Kidney tubule cell (primary cell): ENCODE measurements around the gene ULBP2.
"Not testable (repeated sequence)": the region's sequence is repeated elsewhere in the genome, so short reads cannot be mapped to it uniquely, and the experiment has no call there.

Experiments used
- DNase-seq: peaks from one replicate; pipeline ENCODE4 v3.0.0-alpha.2; 2018; ENCODE audit warnings: low spot score

Gene ULBP2

GRCh38 chr6:149941583-149942460 is at the start of gene ULBP2:
TSS of gene ULBP2 (plus strand) at chr6:149942014. CDS start at chr6:149942073, 59 bp downstream.
- DNase-seq: peak; percentile 96

- no peak for DNase-seq
Measured at GRCh38 chr6:149895048-149895590, 46.7 kb upstream of the ULBP2 start.

GRCh38 chr6:149895833-149896271 is 46.0 kb upstream of the ULBP2 start:
- DNase-seq: peak; percentile 77

- DNase-seq: no peak
Measured at GRCh38 chr6:149896491-149896890, 45.3 kb upstream of the ULBP2 start.

DNA sequence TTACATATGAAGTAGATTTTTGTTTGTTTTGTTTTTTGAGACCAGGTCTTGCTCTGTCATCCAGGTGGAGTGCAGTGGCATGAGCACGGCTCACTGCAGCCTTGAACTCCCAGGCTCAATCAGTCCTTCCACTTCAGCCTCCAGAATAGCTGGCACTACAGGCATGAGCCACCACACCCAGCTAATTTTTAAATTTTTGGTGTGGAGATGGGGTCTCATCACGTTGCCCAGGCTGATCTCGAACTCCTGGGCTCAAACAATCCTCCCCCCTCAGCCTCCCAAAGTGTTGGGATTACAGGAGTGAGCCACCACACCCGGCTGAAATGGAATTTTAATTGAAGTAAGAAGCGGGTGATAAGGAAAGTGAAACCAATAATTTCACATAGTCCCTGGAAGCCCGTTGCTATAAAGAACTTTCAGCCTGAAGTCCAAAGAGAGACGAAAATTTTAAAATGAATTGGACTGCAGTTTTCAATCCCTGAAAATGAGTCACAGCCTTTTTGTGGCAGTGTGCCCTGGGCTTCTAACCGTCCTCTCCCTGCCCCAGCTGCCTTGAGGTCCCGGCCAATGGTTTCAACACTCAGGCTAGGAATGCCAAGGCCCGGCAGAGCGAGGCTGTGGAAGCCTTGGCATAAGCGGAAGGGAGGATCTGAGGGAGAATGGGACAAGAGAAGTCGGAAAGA is 44.7 kb upstream of the ULBP2 start:
- DNase-seq: peak; percentile 29

- no peak for DNase-seq
Measured at GRCh38 chr6:149897855-149898744, 43.7 kb upstream of the ULBP2 start, which contains the start of gene RAET1E. TSS of gene RAET1E (minus strand) at chr6:149898113. CDS start at chr6:149890901, 7,212 bp downstream.

DNA sequence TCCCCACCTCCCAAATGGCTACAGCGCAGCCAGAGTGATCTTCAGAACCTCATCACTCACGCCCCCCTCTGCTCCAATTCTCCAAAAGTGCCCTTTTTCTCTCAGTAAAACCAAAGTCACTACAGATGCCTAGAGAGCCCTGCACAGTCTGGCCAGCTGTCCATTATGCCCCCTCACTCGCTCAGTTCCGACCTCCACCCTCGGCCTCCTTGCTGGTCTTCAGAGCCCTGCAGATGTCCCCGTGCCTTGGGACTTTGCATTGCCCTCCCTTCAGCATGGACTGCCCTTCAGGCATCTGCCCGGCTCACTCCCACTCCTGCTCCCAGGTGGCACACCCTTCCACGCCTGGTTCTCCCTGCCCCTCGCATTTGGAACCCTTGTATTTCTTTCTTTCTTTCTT is 42.8 kb upstream of the ULBP2 start:
- no peak for DNase-seq

DNA sequence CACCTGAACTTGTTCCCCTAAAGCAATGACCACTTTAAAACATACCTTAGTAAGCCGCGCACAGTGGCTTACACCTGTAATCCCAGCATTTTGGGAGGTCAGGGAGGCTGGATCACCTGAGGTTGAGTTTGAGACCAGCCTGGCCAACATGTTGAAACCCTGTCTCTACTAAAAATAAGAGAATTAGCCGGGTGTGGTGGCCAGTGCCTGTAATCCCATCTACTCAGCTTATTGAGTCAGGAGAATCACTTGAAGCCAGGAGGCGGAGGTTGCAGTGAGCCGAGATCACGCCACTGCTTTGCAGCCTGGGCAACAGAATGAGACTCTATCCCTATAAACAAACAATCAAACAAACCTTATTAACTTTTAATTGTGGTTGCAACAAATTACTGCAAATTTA is 42.3 kb upstream of the ULBP2 start:
- no peak for DNase-seq

DNA sequence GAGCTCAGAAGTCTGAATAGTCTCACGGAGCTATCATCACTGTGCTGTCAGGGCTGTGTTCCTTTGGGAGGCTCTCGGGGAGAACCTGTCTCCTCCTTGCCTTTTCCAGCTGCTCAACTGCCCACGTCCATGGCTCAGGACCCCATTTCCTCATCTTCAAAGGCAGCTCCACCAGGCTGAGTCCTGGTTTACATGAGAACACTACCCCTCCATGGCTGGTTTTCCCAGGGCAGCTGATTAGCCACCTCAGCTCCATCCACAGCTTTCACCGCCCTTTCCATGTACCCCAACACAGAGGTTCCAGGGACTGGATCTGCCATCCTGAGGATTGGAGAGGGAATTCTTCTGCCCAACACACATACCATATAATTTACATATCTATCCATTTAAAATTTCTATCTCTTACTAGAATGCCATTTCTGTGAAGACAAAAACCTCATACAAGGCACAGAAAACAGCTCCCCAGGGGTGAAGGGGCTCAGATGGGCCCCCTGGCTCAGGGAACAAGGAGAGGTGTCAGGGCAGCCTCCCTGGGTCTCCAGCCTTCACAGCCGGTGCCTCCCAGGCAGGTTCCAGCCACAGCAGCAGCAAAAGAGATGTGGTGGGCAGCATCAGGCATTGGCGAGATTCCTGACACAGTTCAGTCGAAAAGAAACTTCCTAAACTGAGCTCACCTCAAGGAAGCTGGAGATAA is 41.7 kb upstream of the ULBP2 start:
- DNase-seq: no peak

GRCh38 chr6:149900620-149901443 is 41.0 kb upstream of the ULBP2 start:
- DNase-seq: no peak

DNA sequence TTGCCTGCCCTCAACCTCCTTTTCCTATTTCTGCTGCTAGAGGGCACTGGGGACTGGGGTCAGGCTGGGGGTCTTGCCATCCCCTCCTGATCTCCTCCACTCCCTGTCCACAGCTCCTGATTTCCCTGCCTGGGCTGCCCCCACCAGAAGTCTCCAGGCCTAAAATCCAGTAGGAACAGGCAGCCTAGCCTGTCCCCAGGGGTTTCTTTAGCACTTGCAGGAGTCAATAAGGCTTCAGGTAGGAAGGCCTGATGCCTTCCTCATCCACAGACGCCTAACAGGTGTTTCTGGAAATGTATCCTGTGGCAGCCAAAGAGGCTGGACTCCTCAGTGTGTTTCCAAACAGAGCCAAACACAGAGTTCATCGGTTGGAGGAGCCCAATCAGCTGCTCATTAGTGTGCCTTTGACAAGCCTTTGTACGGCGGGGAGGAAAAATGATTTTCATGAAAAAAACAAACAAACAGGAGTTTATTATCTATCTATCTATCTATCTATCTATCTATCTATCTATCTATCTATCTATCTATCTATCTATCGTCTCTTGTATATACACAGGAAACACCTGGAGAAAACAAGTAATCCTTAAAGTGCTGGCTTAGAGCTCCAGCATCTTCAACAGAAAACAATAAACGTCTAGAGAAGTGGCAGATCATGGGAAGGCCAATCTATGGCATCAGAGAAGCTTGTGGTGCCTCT is 40.2 kb upstream of the ULBP2 start:
- no peak for DNase-seq

GRCh38 chr6:149903938-149904611 is 37.7 kb upstream of the ULBP2 start:
- DNase-seq: no peak

DNA sequence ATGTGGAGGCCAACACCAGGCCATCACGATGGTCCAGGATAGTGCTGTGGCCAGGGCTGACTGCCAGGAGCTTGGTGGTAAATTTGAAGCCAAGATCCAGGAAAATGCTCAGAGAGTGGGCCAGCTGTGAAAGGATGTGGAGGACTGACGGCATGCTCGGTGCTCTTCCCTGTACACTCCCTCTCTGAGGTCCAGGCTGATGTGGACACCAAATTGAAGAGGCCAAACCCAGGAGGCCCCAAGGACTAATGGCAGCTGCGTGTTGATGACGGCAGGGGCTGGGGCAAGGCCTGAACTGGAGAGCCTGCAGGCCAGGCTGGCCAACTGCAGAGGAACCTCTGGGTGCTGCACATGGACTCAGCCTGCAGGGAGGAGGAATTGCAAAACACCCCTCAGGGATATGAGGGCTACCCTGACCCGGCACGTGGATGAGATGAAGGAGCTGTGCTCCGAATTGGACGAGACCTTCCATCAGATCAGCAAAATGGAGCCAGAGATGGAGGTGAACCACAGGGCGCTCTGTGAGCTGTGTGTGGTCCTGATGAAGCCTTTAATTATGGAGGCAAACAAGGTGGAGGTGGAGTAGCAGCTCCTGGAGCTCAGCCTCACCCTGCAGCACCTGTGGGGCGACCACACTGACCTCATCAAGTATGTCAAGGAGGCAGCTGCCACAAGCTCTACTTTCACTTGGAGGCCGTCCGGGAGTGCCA is 37.0 kb upstream of the ULBP2 start:
- DNase-seq: no peak

DNA sequence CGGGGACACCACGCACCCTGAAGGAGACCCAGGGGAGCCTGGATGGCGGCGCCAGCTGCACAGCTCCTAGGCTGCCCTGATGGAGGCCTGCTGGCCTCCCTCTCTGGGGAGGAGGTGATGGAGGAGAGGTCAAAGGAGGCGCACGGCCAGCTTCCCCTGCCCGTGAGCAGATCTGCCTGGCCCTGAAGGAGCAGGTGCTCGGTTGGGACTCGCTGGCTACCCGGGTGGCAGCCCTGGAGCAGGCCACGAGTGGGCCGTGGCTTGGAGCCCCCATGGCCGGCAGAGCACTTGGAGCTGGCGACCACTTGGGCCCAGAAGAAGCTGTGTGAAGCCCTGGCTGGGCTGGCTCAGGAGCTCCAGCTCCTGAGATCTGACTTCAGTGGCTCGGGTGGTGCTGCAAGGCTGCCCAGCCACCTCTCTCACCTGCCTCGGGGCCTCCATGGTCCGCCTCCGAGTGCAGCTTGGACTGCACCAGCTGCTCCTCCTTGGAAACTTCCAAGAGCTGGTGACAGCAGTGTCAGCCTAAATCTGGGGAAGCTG is 36.4 kb upstream of the ULBP2 start:
- DNase-seq: no peak

- no peak for DNase-seq
Measured at GRCh38 chr6:149905911-149906371, 35.9 kb upstream of the ULBP2 start.

GRCh38 chr6:149906405-149906804 is 35.4 kb upstream of the ULBP2 start:
- DNase-seq: no peak

DNA sequence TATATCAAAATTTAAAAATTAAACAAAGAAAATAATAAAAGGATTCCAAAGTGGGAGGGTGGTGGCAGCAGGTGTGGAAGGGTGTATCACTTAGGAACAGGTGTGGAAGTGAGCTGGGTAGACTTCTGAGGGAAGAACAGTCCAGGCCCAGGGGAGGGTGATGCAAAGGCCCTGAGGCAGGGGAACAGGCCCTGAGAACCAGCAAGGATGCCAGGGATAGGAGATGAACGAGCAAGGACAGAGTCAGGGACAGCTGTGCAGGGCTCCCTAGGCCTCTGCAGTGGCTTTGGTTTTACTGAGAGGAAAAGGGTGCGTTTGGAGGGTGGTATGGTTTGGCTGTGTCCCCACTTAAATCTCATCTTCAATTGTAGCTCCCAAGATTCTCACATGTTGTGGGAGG is 34.5 kb upstream of the ULBP2 start:
- DNase-seq: no peak

GRCh38 chr6:149908480-149908879 is 33.3 kb upstream of the ULBP2 start:
- DNase-seq: not testable (repeated sequence)
